SH-SY5Y (cell line): ENCODE data around the gene ADCY2.

Experiments
- GATA2 ChIP-seq: IDR thresholded peaks from 2 replicates; pipeline ENCODE4 v1.6.1; 2011; ENCODE audit warnings: mild to moderate bottlenecking, low read depth, low read length
- GATA3 ChIP-seq: IDR thresholded peaks from 2 replicates; pipeline ENCODE4 v1.6.1; 2011; ENCODE audit warnings: low read depth, mild to moderate bottlenecking, low read length, moderate library complexity

DNA sequence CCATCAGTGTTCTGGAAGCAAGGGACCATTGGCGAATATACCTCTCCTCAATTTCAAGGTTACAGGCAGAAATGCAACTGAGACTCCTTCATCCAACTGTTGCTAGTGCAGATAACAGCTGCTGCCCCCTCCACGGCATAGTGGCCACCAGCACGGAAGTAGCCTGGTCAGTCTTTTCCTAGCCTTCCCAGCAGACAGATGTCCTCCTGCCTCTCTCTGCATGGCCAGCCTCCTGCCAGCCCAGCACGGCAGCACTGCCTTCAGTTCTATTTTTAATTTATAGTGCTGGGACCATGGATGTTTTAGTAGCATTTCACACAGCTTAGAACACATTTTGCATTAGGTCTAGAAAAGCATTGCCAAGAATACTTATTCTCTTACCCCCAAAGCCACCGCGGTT, 266.4 kb downstream of the ADCY2 start:
- TF ChIP-seq GATA2 (no peak), GATA3 (no peak)
